ENCODE data around the gene TCEA3. TPM values are rescaled to one million over a fixed set of nuclear protein-coding genes. Genes with fewer than 3 reads are reported as not detected.

The TCEA3 gene
- total RNA-seq: 100 to 1,000 TPM in 4 of 6 donors, 10 to 100 TPM in 2; 70.8 to 129 (median 116) TPM
- polyA plus RNA-seq: 100 to 1,000 TPM in 1 of 2 donors, 10 to 100 TPM in 1; 74.2 to 143 TPM

- no peak for TF ChIP-seq CTCF (IDR thresholded peaks at IDR 0.05)
- intact Hi-C loops (cut with DNase I): no loop called here
- H3K36me3 ChIP-seq: no peaks in the 10 kb centered on the region
- WGBS, 2 donors: 1% methylated on average over 52 to 84 of the region's 84 CpGs
- H3K9me3 ChIP-seq: no peaks in the 10 kb centered on the region
- peak within 1 kb of the TSS; percentile 90 to 95 (median 94) for H3K27ac ChIP-seq
- DNase-seq: peak; percentile 77 to 91 (median 80)
- no peaks in the 10 kb centered on the region for H3K27me3 ChIP-seq
- H3K4me1 ChIP-seq: peaks cover 24 to 33% (median 28%) of the 10 kb centered on the region in 3 donors
- FAIRE-seq: no peak
- peak; percentile 60 to 71 (median 66) for ATAC-seq
- peak within 1 kb of the TSS; percentile 68 to 92 (median 80) for H3K4me3 ChIP-seq
Observed at GRCh38 chr1:23424293-23425192, at the start of gene TCEA3. TSS of gene TCEA3 (minus strand) at chr1:23424748. CDS start at chr1:23424633, 115 bp downstream.

GRCh38 chr1:23473037-23473800 is 48.7 kb upstream of the TCEA3 start:
- Histone ChIP-seq H3K27ac (peak overlapping the region in 1 of 4 donors; percentile 33), H3K9me3 (no peaks in the 10 kb centered on the region), H3K4me3 (no peak overlapping the region), H3K4me1 (peaks cover 0 to 7% (median 3%) of the 10 kb centered on the region in 3 donors), H3K36me3 (no peaks in the 10 kb centered on the region), H3K27me3 (no peaks in the 10 kb centered on the region)
- ATAC-seq: peak; percentile 9 to 32 (median 22)
- intact Hi-C loops (cut with DNase I): no loop called here
- 60 to 63% methylated on average over 6 of the region's 6 CpGs for WGBS, 2 donors
- TF ChIP-seq CTCF (IDR thresholded peaks at IDR 0.05): no peak
- no peak for FAIRE-seq
- DNase-seq: no peak

DNA sequence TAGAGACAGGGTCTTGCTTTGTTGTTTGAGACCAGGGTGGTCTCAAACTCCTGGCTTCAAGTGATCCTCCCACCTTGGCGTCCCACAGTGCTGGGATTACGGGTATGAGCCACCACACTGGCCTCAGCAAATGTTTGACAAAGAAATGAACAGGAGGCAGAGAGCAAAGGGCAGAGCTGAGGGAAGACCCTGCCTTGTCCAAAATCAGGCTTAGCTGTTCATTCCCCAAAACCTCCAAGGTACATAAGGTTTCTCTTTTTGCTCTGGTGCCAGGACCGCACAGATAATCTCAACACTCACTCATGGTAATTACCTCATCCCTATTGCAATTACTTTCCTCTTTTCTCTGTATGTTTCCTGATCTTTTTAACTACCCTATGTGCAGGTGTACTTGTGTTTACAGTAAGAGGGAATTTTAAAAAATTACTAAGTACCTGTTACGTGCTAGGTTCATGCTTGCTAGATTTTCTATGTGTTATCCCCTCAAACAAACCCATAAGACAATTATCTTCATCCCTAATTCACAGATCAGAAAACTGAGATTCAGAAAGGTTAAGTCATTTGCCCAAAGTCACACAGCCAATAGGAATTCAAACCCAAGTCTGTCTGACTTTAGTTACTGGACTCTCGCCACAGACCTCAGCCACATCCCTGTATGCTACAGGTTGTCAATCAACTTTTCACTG is 47.9 kb upstream of the TCEA3 start:
- no peaks in the 10 kb centered on the region for H3K36me3 ChIP-seq
- peak overlapping the region in 1 of 4 donors; percentile 33 for H3K27ac ChIP-seq
- peaks cover 0 to 7% (median 3%) of the 10 kb centered on the region in 3 donors for H3K4me1 ChIP-seq
- no peaks in the 10 kb centered on the region for H3K9me3 ChIP-seq
- DNase-seq (no peak), FAIRE-seq (no peak), ATAC-seq (no peak)
- no peaks in the 10 kb centered on the region for H3K27me3 ChIP-seq
- H3K4me3 ChIP-seq: no peak overlapping the region
- 88% methylated on average over 5 of the region's 5 CpGs for WGBS, 2 donors
- TF ChIP-seq CTCF (IDR thresholded peaks at IDR 0.05): no peak
- intact Hi-C loops (cut with DNase I): no loop called here

DNA sequence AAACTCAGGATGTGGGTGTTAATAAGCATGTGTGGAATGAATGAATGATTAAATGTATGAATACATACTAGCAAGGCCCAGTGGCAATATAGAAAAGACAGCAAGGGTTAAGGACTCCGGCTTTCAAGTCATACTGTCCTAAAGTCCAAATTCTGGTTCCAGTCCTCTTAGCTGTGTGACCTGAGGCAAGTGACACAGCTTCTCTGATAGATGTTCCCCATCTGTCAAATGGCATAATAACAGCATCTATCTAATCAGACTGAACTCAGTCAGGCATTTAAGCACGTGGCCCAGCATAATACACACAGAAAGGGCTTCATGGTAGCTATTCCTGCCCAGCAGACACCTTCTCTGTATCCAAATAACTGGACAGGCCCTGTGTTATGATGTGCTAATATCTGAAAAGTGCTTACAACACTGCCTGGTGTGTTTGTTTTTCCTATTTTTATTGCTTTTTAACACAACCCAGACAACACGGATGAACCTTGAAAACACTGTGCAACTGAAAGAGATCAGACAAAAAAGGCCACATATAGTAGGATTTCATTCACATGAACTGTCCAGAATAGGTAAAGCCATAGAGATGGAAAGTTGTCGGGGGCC is 47.0 kb upstream of the TCEA3 start:
- Histone ChIP-seq H3K36me3 (no peaks in the 10 kb centered on the region), H3K9me3 (no peaks in the 10 kb centered on the region), H3K4me3 (no peak overlapping the region), H3K27ac (no peak overlapping the region), H3K27me3 (no peaks in the 10 kb centered on the region), H3K4me1 (peaks cover 0 to 7% (median 3%) of the 10 kb centered on the region in 3 donors)
- FAIRE-seq: no peak
- no peak for TF ChIP-seq CTCF (IDR thresholded peaks at IDR 0.05)
- intact Hi-C loops (cut with DNase I): no loop called here
- ATAC-seq: no peak
- WGBS, 2 donors: 67 to 74% methylated on average over 4 of the region's 4 CpGs
- DNase-seq: no peak

Data from pancreas (tissue), 10 donors.